OCI-LY3 (cell line): ENCODE measurements around the gene ASAP2.

Experiments used
- CTCF ChIP-seq: fragments of 200-600, 300-600 bp; sonication (generic); IDR thresholded peaks from 2 replicates; pipeline ENCODE4 v1.5.1; 2014; ENCODE audit warnings: antibody characterized with exemption, low read length, low read depth
- EZH2phosphoT487 ChIP-seq: fragments of 200-600 bp; shearing (Covaris generic); IDR thresholded peaks from 2 replicates; pipeline ENCODE4 v1.6.1; 2018; ENCODE audit warnings: antibody characterized with exemption, mixed run types, low read depth

- TF ChIP-seq CTCF (no peak), EZH2phosphoT487 (no peak)
These were observed 213.9 kb downstream of the ASAP2 start for GRCh38 chr2:9420495-9420894.
